ENCODE results near the gene CEP170.

Gene CEP170

DNA sequence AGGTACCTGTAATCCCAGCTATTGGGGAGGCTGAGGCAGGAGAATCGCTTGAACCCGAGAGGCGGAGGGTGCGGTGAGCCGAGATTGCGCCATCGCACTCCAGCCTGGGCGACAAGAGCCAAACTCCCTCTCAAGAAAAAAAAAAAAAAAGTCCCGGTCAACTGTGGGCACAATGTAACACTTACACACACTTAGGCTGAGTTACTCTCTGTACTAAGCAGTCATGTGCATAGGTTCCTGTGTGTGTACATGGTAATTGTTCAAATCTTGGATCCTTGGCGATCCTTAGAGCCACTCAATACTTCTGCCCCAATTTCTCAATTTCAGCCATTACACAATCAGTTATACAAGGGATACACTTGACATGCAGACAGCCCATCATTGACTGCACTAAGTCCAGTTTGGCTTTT, 12.4 kb upstream of the CEP170 start:
- TF ChIP-seq, protein P1, sequence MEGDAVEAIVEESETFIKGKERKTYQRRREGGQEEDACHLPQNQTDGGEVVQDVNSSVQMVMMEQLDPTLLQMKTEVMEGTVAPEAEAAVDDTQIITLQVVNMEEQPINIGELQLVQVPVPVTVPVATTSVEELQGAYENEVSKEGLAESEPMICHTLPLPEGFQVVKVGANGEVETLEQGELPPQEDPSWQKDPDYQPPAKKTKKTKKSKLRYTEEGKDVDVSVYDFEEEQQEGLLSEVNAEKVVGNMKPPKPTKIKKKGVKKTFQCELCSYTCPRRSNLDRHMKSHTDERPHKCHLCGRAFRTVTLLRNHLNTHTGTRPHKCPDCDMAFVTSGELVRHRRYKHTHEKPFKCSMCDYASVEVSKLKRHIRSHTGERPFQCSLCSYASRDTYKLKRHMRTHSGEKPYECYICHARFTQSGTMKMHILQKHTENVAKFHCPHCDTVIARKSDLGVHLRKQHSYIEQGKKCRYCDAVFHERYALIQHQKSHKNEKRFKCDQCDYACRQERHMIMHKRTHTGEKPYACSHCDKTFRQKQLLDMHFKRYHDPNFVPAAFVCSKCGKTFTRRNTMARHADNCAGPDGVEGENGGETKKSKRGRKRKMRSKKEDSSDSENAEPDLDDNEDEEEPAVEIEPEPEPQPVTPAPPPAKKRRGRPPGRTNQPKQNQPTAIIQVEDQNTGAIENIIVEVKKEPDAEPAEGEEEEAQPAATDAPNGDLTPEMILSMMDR (IDR thresholded peaks at IDR 0.05; ENCODE audit: low read depth, low read length): no peak
- Histone ChIP-seq H3K36me3 (peaks cover 4% of the 10 kb centered on the region), H3K27ac (no peak overlapping the region), H3K4me3 (ENCODE audit: low read depth, low read length) (no peak overlapping the region), H3K9me3 (ENCODE audit: severe bottlenecking) (no peaks in the 10 kb centered on the region), H3K27me3 (ENCODE audit: insufficient read depth, low read depth, severe bottlenecking) (no peaks in the 10 kb centered on the region)
- DNase-seq: no peak

DNA sequence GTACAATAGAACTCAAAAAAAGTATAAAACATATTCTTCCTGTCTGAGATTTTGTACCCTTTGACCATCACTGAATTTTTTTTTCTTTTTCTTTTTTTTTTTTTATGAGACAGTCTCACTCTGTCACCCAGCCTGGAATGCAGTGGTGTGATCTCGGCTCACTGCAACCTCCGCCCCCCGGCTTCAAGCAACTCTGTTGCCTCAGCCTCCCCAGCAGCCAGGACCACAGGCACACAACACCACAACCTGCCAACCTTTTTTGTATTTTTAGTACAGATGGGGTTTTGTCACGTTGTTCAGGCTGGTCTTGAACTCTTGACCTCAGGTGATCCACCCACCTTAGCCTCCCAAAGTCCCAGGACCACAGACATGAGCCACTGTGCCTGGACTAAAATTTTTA, 11.2 kb upstream of the CEP170 start:
- Histone ChIP-seq H3K27ac (no peak overlapping the region), H3K9me3 (ENCODE audit: severe bottlenecking) (no peaks in the 10 kb centered on the region)

DNA sequence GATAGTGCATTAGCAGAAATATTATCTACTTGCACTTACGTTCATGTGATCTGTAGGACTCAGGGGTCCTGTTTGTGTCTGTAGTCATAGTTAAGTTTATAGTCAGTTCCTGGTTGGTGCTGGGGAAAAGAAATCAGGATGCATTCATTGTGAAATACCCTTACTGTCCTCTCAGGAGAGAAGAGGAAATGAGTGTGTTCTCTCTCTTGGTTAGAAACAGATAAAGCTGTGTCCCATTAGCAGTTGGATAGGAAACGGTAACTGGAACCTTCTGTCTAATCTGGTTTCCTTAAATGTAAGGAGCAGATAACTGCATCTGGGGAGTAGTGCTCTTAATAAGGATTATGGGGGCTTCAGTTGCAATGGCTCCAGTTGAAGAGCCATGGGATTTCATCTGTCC, 9.6 kb upstream of the CEP170 start:
- TF ChIP-seq, protein P1 (IDR thresholded peaks at IDR 0.05; ENCODE audit: low read depth, low read length): no peak
- Histone ChIP-seq H3K36me3 (no peaks in the 10 kb centered on the region), H3K27me3 (ENCODE audit: insufficient read depth, low read depth, severe bottlenecking) (no peaks in the 10 kb centered on the region), H3K9me3 (ENCODE audit: severe bottlenecking) (no peaks in the 10 kb centered on the region), H3K27ac (no peak overlapping the region), H3K4me3 (ENCODE audit: low read depth, low read length) (no peak overlapping the region)
- no peak for DNase-seq

More for the DNA sequence above, 11.2 kb upstream of the CEP170 start:
- no peaks in the 10 kb centered on the region; the same call in 1 of the 2 replicates for H3K36me3 ChIP-seq
- no peaks in the 10 kb centered on the region for H3K27me3 ChIP-seq (ENCODE audit: insufficient read depth, low read depth, severe bottlenecking)
- no peak overlapping the region for H3K4me3 ChIP-seq (ENCODE audit: low read depth, low read length)
- no peak for DNase-seq
- TF ChIP-seq, protein P1 (IDR thresholded peaks at IDR 0.05; ENCODE audit: low read depth, low read length): no peak

DNA sequence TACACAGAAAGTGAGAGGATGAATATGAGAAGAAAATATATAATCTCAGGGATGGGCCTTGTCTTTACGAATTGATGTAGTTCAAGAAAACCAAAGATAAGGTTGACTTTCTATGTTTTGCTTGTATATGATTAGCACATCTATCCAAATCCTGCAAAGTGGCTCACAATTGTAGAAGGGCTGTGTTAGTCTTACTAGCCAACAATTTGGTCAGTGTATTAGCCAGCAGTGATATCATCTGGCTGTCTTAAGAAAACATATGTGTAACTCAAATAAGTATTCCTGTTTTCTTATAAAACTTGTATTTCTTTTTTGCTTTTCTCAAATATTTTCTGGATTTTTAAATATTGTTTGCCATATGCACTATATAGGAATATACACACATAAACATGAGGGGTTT, 6.3 kb upstream of the CEP170 start:
- H3K27ac ChIP-seq: no peak overlapping the region
- DNase-seq: no peak
- TF ChIP-seq, protein P1 (IDR thresholded peaks at IDR 0.05; ENCODE audit: low read depth, low read length): no peak

DNA sequence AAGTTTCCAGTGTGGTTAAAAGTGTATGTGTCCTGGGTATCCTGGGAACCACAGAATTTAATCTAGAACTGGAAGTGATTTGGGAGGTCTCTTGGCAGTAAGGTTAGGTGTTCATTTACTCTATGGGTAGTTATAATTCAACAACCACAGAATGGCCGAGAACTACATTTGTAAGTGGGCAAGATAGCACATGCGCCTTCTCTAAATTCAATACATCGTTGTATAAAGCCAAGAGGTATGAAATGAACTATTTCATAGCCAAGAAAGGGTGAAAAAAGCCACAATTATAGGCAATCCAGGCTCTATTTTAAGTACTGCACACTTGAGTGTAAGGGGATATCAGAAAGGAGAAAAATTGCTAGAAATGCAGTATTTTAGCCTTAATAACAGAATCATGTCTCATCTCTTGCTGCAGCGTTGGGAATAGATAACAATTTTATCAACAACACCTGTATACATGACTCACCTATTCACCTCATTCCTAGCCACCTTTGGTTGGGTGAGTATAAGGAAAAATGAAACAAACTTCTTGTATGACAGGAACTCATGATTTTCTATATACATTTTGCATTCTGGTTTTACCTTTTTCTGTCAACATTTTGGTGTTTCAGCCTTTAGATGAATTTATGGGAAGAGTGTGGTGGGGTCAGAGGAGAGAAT, 5.3 kb upstream of the CEP170 start:
- TF ChIP-seq, protein P1 (IDR thresholded peaks at IDR 0.05; ENCODE audit: low read depth, low read length): no peak
- Histone ChIP-seq H3K36me3 (no peaks in the 10 kb centered on the region), H3K27me3 (ENCODE audit: insufficient read depth, low read depth, severe bottlenecking) (no peaks in the 10 kb centered on the region), H3K27ac (no peak overlapping the region), H3K9me3 (ENCODE audit: severe bottlenecking) (no peaks in the 10 kb centered on the region), H3K4me3 (ENCODE audit: low read depth, low read length) (no peak overlapping the region)
- no peak for DNase-seq

More for the DNA sequence above, 6.3 kb upstream of the CEP170 start:
- Histone ChIP-seq H3K36me3 (no peaks in the 10 kb centered on the region), H3K27me3 (ENCODE audit: insufficient read depth, low read depth, severe bottlenecking) (no peaks in the 10 kb centered on the region), H3K9me3 (ENCODE audit: severe bottlenecking) (no peaks in the 10 kb centered on the region), H3K4me3 (ENCODE audit: low read depth, low read length) (no peak overlapping the region)

DNA sequence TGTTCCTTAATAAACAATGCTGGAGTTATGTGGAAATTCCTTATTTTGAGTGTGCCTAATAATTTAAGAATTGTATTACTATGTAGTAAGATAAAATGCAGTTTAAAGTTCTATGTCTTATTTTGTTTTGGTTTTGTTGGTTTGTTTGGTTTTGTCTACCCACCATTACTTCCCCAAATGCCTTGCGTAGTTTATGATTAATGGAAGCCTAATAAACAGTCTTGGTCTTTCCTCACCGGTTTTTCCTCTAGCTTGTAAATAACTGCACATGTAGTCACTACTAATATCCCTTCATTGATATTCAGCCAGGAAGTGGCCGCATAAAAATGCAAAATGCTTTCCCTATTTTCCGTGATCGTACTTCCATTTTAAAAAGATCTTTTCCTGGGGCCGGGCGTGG, 3.6 kb upstream of the CEP170 start:
- no peak for DNase-seq
- Histone ChIP-seq H3K27ac (no peak overlapping the region), H3K4me3 (ENCODE audit: low read depth, low read length) (no peak overlapping the region), H3K9me3 (ENCODE audit: severe bottlenecking) (no peaks in the 10 kb centered on the region), H3K36me3 (peaks cover 3% of the 10 kb centered on the region; the same call in 1 of the 2 replicates), H3K27me3 (ENCODE audit: insufficient read depth, low read depth, severe bottlenecking) (no peaks in the 10 kb centered on the region)
- TF ChIP-seq, protein P1 (IDR thresholded peaks at IDR 0.05; ENCODE audit: low read depth, low read length): no peak
